Measurements from ENCODE around the gene CHRDL2.

- TF ChIP-seq POLR2A (IDR thresholded peaks at IDR 0.05) (no peak), CTCF (IDR thresholded peaks at IDR 0.05) (no peak)
These were observed 13.8 kb downstream of the CHRDL2 start for GRCh38 chr11:74717221-74717969.
